HCT116 (cell line): Measurements from ENCODE around the gene SNED1.

Source experiments
- EGR1 ChIP-seq: IDR thresholded peaks from 2 replicates; pipeline ENCODE4 v1.6.1; 2012; ENCODE audit warnings: low read depth
- EZH2 ChIP-seq: fragments of 200-600 bp; sonication (generic); IDR thresholded peaks from 2 replicates; pipeline ENCODE4 v1.6.1; 2017; ENCODE audit warnings: antibody characterized with exemption, mixed run types
- JUND ChIP-seq: IDR thresholded peaks from 2 replicates; pipeline ENCODE4 v1.6.1; 2012
- MAX ChIP-seq: IDR thresholded peaks from 2 replicates; pipeline ENCODE4 v1.6.1; 2012
- POLR2A ChIP-seq: IDR thresholded peaks from 2 replicates; pipeline ENCODE4 v1.7.0; 2011; ENCODE audit warnings: borderline replicate concordance; ENCODE audit not compliant: insufficient read depth, insufficient read length; ENCODE audit errors: extremely low read depth
- POLR2AphosphoS5 ChIP-seq: IDR thresholded peaks from 2 replicates; pipeline ENCODE4 v1.6.1; 2011; ENCODE audit warnings: mild to moderate bottlenecking, low read depth, low read length, moderate library complexity
- RAD21 ChIP-seq: IDR thresholded peaks from 2 replicates; pipeline ENCODE4 v1.6.1; 2012; ENCODE audit warnings: low read depth, mild to moderate bottlenecking
- SIN3A ChIP-seq: IDR thresholded peaks from 2 replicates; pipeline ENCODE4 v1.6.1; 2012; ENCODE audit warnings: low read depth
- SP1 ChIP-seq: IDR thresholded peaks from 2 replicates; pipeline ENCODE4 v1.6.1; 2012; ENCODE audit warnings: low read depth
- SRF ChIP-seq: IDR thresholded peaks from 2 replicates; pipeline ENCODE4 v1.6.1; 2012; ENCODE audit warnings: low read depth
- ZNF274 ChIP-seq: fragments of 200-500 bp; sonication (Bioruptor generic); IDR thresholded peaks from 2 replicates; pipeline ENCODE4 v1.6.1; 2014; ENCODE audit warnings: mild to moderate bottlenecking, low read depth, low read length, inconsistent platforms
- TF ChIP-seq, protein P1 (sequence below), 3 experiments: fragments of 200-600 bp in 1 of 3; sonication (generic) in 1 of 3; IDR thresholded peaks in 2 of 3; conservative IDR thresholded peaks in 1 of 3; 2 replicates each; pipeline ENCODE4 v1.5.1; 2012 to 2017; ENCODE audit warnings: low read depth in 2 of 3, low read length in 2 of 3, antibody characterized with exemption in 1 of 3, borderline replicate concordance in 1 of 3, control low read depth in 1 of 3, mild to moderate bottlenecking in 1 of 3, mixed read lengths in 1 of 3, mixed run types in 1 of 3, moderate library complexity in 1 of 3; ENCODE audit not compliant: insufficient read depth in 1 of 3
- TF ChIP-seq, protein P2 (sequence below): IDR thresholded peaks from 2 replicates; pipeline ENCODE4 v1.6.1; 2012
- TF ChIP-seq, protein P3 (sequence below): IDR thresholded peaks from 2 replicates; pipeline ENCODE4 v1.6.1; 2012; ENCODE audit warnings: low read depth

GRCh38 chr2:241010531-241011295 is 12.3 kb downstream of the SNED1 start:
- TF ChIP-seq, protein P1, sequence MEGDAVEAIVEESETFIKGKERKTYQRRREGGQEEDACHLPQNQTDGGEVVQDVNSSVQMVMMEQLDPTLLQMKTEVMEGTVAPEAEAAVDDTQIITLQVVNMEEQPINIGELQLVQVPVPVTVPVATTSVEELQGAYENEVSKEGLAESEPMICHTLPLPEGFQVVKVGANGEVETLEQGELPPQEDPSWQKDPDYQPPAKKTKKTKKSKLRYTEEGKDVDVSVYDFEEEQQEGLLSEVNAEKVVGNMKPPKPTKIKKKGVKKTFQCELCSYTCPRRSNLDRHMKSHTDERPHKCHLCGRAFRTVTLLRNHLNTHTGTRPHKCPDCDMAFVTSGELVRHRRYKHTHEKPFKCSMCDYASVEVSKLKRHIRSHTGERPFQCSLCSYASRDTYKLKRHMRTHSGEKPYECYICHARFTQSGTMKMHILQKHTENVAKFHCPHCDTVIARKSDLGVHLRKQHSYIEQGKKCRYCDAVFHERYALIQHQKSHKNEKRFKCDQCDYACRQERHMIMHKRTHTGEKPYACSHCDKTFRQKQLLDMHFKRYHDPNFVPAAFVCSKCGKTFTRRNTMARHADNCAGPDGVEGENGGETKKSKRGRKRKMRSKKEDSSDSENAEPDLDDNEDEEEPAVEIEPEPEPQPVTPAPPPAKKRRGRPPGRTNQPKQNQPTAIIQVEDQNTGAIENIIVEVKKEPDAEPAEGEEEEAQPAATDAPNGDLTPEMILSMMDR (IDR thresholded peaks at IDR 0.05 in 2 of 3, conservative IDR thresholded peaks at IDR 0.05 in 1 of 3; ENCODE audit: borderline replicate concordance in 1 of 3, insufficient read depth in 1 of 3, low read depth in 2 of 3, low read length in 2 of 3) = no peak
- no peak for TF ChIP-seq POLR2AphosphoS5
- TF ChIP-seq EZH2 = no peak
- no peak for TF ChIP-seq ZNF274
- no peak for TF ChIP-seq SIN3A
- TF ChIP-seq JUND = no peak
- no peak for TF ChIP-seq MAX
- no peak for TF ChIP-seq EGR1
- no peak for TF ChIP-seq SRF
- no peak for TF ChIP-seq POLR2A
- TF ChIP-seq, protein P2, sequence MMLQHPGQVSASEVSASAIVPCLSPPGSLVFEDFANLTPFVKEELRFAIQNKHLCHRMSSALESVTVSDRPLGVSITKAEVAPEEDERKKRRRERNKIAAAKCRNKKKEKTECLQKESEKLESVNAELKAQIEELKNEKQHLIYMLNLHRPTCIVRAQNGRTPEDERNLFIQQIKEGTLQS = no peak
- TF ChIP-seq, protein P3, sequence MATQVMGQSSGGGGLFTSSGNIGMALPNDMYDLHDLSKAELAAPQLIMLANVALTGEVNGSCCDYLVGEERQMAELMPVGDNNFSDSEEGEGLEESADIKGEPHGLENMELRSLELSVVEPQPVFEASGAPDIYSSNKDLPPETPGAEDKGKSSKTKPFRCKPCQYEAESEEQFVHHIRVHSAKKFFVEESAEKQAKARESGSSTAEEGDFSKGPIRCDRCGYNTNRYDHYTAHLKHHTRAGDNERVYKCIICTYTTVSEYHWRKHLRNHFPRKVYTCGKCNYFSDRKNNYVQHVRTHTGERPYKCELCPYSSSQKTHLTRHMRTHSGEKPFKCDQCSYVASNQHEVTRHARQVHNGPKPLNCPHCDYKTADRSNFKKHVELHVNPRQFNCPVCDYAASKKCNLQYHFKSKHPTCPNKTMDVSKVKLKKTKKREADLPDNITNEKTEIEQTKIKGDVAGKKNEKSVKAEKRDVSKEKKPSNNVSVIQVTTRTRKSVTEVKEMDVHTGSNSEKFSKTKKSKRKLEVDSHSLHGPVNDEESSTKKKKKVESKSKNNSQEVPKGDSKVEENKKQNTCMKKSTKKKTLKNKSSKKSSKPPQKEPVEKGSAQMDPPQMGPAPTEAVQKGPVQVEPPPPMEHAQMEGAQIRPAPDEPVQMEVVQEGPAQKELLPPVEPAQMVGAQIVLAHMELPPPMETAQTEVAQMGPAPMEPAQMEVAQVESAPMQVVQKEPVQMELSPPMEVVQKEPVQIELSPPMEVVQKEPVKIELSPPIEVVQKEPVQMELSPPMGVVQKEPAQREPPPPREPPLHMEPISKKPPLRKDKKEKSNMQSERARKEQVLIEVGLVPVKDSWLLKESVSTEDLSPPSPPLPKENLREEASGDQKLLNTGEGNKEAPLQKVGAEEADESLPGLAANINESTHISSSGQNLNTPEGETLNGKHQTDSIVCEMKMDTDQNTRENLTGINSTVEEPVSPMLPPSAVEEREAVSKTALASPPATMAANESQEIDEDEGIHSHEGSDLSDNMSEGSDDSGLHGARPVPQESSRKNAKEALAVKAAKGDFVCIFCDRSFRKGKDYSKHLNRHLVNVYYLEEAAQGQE = no peak
- TF ChIP-seq SP1 = no peak
- no peak for TF ChIP-seq RAD21
